Measurements from ENCODE around the gene WNT6.
"Not testable (repeated sequence)": the region's sequence is repeated elsewhere in the genome, so short reads cannot be mapped to it uniquely, and the experiment has no call there.

WNT6 gene

GRCh38 chr2:218831378-218831990, 28.1 kb upstream of the WNT6 start, which contains the start of gene PRKAG3:
PRKAG3 (minus strand) TSS chr2:218831803.
- no peak for DNase-seq

GRCh38 chr2:218832081-218832480, 27.5 kb upstream of the WNT6 start:
- no peak for DNase-seq

GRCh38 chr2:218832520-218832919, 27.1 kb upstream of the WNT6 start:
- DNase-seq: no peak

- no peak for DNase-seq
Measured at GRCh38 chr2:218833023-218833609, 26.5 kb upstream of the WNT6 start.

GRCh38 chr2:218834685-218835084, 24.9 kb upstream of the WNT6 start:
- DNase-seq: peak; percentile 18

- no peak for DNase-seq
Measured at GRCh38 chr2:218837495-218837894, 22.1 kb upstream of the WNT6 start.

GRCh38 chr2:218839430-218839829, 20.2 kb upstream of the WNT6 start:
- no peak for DNase-seq

GRCh38 chr2:218839888-218840287, 19.7 kb upstream of the WNT6 start:
- no peak for DNase-seq

- DNase-seq: not testable (repeated sequence)
Measured at GRCh38 chr2:218844334-218844733, 15.3 kb upstream of the WNT6 start.

- DNase-seq: not testable (repeated sequence)
Measured at GRCh38 chr2:218846963-218847362, 12.6 kb upstream of the WNT6 start.

- DNase-seq: no peak
Measured at GRCh38 chr2:218849721-218850120, 9.9 kb upstream of the WNT6 start.

GRCh38 chr2:218850796-218851195, 8.8 kb upstream of the WNT6 start:
- no peak for DNase-seq

GRCh38 chr2:218851286-218851685, 8.3 kb upstream of the WNT6 start:
- no peak for DNase-seq

- DNase-seq: peak; percentile 75
Measured at GRCh38 chr2:218852911-218853667, 6.5 kb upstream of the WNT6 start.

GRCh38 chr2:218853766-218854165, 5.8 kb upstream of the WNT6 start:
- peak; percentile 90 for DNase-seq

GRCh38 chr2:218854860-218855259, 4.7 kb upstream of the WNT6 start:
- DNase-seq: no peak

GRCh38 chr2:218855305-218856166, 4.1 kb upstream of the WNT6 start:
- DNase-seq: no peak

GRCh38 chr2:218856167-218856895, 3.3 kb upstream of the WNT6 start:
- DNase-seq: no peak

- no peak for DNase-seq
Measured at GRCh38 chr2:218856896-218857243, 2.7 kb upstream of the WNT6 start.

GRCh38 chr2:218857371-218858137, 2.1 kb upstream of the WNT6 start:
- peak; percentile 84 for DNase-seq

- DNase-seq: no peak
Measured at GRCh38 chr2:218858138-218858445, 1.5 kb upstream of the WNT6 start.
